ENCODE results near the gene ENTHD1. TPM values are rescaled to one million over a fixed set of nuclear protein-coding genes. Genes with fewer than 3 reads are reported as not detected.

Gene ENTHD1
- total RNA-seq, 1 experiment from 2014 or later, result not detected

DNA sequence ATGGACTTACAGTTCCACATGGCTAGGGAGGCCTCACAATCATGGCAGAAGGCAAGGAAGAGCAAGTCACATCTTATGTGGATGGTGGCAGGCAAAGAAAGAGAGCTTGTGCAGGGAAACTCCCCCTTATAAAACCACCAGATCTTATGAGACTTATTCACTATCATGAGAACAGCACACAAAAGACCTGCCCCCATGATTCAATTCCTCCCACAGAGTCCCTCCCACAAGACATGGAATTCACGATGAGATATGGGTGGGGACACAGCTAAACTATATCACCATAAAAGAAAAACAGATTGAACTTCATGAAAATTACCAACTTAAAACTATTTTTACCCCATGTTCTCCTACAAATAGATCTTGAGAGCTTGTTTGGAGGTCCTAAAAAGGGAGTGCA is 19.6 kb downstream of the ENTHD1 start:
- Histone ChIP-seq H3K9ac (ENCODE audit: extremely low read depth, insufficient read length, low read length) (no peak overlapping the region), H3K56ac (ENCODE audit: insufficient read length, low read depth, low read length) (no peak overlapping the region), H2AFZ (ENCODE audit: low read length) (no peak overlapping the region), H3K27me3 (ENCODE audit: insufficient read depth, low read length) (no peaks in the 10 kb centered on the region), H3K4ac (ENCODE audit: low read depth, low read length) (no peak overlapping the region), H3K23me2 (ENCODE audit: insufficient read length, low read depth, low read length, poor library complexity, severe bottlenecking) (no peaks in the 10 kb centered on the region), H4K91ac (ENCODE audit: insufficient read length, low read depth, low read length) (no peak overlapping the region), H3K18ac (ENCODE audit: insufficient read length, low read depth, low read length) (no peak overlapping the region), H3K23ac (ENCODE audit: insufficient read length, low read depth, low read length) (no peak overlapping the region), H3K14ac (ENCODE audit: insufficient read depth, low read length) (no peak overlapping the region), H3K4me2 (ENCODE audit: insufficient read depth, insufficient read length, low read length) (no peak overlapping the region), H4K8ac (replicated peaks; ENCODE audit: insufficient read length, low read depth, low read length) (no peak overlapping the region), H3K79me1 (ENCODE audit: insufficient read depth, low read depth, low read length, poor library complexity, severe bottlenecking) (no peaks in the 10 kb centered on the region), H3T11ph (ENCODE audit: low read length) (no peak overlapping the region), H3K4me1 (ENCODE audit: insufficient read depth, low read length) (no peaks in the 10 kb centered on the region), H3K27ac (ENCODE audit: insufficient read length, low read depth, low read length) (no peak overlapping the region), H2AK5ac (ENCODE audit: insufficient read length, low read length) (no peak overlapping the region), H2BK12ac (ENCODE audit: insufficient read length, low read depth, low read length) (no peak overlapping the region), H3K9me3 (ENCODE audit: control insufficient read depth, low read depth, low read length) (no peaks in the 10 kb centered on the region), H2BK5ac (ENCODE audit: insufficient read length, low read length) (no peak overlapping the region), H3K79me2 (ENCODE audit: insufficient read depth, low read length) (no peaks in the 10 kb centered on the region), H2BK15ac (ENCODE audit: low read depth, low read length) (no peak overlapping the region), H4K20me1 (ENCODE audit: control insufficient read depth, insufficient read depth, insufficient read length) (no peaks in the 10 kb centered on the region), H4K5ac (ENCODE audit: insufficient read length, low read depth, low read length) (no peak overlapping the region), H2BK120ac (ENCODE audit: low read depth, low read length, poor library complexity, severe bottlenecking) (no peak overlapping the region), H2BK20ac (ENCODE audit: low read depth, low read length, poor library complexity, severe bottlenecking) (no peak overlapping the region)
- no peak for DNase-seq
- H3K36me3 Mint-ChIP-seq (ENCODE audit: insufficient read depth in 1 of 3, low read depth in 3 of 3), result no peaks in the 10 kb centered on the region
- no peak overlapping the region for H3K27ac Mint-ChIP-seq
- no peak overlapping the region for H3K4me3 Mint-ChIP-seq
- H3K9me3 Mint-ChIP-seq, result no peaks in the 10 kb centered on the region
- WGBS (ENCODE audit: extremely low coverage, insufficient read length, low lambda C conversion rate), result no CpG with 5 or more reads among the region's 1 CpG
- peaks cover 0 to 2% of the 10 kb centered on the region in 2 experiments; a peak in 1 of 4 replicates for H3K4me1 Mint-ChIP-seq
- H3K27me3 Mint-ChIP-seq (ENCODE audit: low read depth), result peaks cover 8% of the 10 kb centered on the region
- TF ChIP-seq, protein P1, sequence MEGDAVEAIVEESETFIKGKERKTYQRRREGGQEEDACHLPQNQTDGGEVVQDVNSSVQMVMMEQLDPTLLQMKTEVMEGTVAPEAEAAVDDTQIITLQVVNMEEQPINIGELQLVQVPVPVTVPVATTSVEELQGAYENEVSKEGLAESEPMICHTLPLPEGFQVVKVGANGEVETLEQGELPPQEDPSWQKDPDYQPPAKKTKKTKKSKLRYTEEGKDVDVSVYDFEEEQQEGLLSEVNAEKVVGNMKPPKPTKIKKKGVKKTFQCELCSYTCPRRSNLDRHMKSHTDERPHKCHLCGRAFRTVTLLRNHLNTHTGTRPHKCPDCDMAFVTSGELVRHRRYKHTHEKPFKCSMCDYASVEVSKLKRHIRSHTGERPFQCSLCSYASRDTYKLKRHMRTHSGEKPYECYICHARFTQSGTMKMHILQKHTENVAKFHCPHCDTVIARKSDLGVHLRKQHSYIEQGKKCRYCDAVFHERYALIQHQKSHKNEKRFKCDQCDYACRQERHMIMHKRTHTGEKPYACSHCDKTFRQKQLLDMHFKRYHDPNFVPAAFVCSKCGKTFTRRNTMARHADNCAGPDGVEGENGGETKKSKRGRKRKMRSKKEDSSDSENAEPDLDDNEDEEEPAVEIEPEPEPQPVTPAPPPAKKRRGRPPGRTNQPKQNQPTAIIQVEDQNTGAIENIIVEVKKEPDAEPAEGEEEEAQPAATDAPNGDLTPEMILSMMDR (conservative IDR thresholded peaks at IDR 0.05), result no peak
